GM12801 (cell line): ENCODE measurements around the gene SLC30A7.

Experiments
- TF ChIP-seq, protein P1 (sequence below): IDR thresholded peaks from one replicate; pipeline ENCODE4 v1.5.1; 2011; ENCODE audit warnings: control low read depth; ENCODE audit not compliant: insufficient read length; ENCODE audit errors: extremely low read depth

SLC30A7 gene

DNA sequence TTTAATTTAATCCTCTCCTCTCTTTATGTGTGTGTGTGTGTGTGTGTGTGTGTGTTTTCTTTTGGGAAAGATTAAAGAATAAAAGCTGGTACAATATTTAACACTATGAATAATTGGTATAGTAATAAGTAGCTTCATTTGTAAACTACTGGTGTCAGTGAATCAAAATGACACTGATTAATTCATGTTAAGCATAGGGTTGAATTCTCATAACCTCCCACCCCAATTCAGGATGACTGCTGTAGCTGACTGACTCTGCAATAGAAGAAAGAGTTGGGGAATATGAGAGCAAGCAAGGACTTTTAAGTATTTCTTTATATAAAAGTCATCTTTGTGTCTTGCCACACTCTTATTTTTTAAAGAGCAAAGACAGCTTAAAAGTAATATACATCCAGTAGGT lies 13.1 kb downstream of the SLC30A7 start:
- TF ChIP-seq, protein P1, sequence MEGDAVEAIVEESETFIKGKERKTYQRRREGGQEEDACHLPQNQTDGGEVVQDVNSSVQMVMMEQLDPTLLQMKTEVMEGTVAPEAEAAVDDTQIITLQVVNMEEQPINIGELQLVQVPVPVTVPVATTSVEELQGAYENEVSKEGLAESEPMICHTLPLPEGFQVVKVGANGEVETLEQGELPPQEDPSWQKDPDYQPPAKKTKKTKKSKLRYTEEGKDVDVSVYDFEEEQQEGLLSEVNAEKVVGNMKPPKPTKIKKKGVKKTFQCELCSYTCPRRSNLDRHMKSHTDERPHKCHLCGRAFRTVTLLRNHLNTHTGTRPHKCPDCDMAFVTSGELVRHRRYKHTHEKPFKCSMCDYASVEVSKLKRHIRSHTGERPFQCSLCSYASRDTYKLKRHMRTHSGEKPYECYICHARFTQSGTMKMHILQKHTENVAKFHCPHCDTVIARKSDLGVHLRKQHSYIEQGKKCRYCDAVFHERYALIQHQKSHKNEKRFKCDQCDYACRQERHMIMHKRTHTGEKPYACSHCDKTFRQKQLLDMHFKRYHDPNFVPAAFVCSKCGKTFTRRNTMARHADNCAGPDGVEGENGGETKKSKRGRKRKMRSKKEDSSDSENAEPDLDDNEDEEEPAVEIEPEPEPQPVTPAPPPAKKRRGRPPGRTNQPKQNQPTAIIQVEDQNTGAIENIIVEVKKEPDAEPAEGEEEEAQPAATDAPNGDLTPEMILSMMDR = no peak

DNA sequence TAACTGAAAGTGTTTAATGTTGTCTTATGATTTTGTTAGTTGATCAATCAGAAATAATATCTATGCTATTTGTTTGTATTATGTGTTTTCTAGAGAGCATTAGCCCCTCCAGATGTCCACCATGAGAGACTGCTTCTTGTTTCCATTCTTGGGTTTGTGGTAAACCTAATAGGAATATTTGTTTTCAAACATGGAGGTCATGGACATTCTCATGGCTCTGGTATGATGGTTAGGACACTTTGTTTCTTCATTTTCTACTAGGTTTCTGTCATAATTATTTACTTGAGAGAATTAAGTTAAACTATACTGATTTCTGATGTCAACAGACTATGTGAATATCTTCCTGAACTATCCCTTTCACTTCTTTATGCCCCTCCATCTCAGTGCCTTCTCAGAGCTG lies 16.1 kb downstream of the SLC30A7 start:
- TF ChIP-seq, protein P1 = no peak

DNA sequence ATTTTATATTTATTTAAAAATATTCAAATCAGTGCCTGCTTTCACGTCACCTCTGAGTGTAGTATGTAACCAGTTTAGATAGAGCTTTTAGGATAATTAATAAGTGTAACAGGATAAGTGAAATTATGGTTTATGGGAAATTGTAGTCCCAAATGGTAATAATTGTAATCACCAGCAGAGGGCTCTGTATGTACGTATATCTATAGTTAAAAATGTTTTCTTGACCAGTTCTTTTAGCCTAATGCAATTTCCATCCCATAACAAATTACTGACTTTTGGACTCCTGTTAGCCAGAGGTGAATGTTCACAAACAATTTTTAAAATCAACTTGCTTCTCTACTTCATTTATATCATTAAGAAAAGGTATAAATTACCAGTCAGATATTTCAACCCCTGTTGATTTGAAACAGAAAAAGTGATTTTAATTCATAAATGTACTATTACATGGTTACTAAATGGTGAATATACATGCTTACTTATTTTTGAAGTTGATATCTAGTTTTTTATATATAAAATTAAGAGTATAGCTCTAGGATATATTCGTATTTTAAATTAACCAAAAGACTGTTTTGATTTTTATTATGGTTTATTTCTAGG lies 25.3 kb downstream of the SLC30A7 start:
- TF ChIP-seq, protein P1 = no peak

DNA sequence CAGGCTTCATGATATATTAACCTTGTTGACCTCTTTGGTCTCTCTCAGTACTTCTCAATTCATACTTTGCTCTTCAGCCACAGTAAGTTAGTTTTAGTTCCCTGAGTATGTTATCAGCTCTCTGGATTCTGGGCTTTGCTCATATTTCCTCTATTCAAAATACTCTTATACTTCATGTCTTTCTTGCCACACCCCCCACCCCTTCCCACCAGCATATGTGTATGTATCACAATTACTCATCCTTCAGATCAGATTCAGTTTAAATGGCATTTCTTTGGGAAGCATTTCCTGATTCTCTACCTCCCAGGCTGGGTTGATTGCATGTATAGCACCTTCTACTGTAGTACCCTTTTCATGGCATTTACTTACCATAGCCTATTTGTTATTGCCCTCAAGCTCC lies 28.3 kb downstream of the SLC30A7 start:
- TF ChIP-seq, protein P1 = no peak

DNA sequence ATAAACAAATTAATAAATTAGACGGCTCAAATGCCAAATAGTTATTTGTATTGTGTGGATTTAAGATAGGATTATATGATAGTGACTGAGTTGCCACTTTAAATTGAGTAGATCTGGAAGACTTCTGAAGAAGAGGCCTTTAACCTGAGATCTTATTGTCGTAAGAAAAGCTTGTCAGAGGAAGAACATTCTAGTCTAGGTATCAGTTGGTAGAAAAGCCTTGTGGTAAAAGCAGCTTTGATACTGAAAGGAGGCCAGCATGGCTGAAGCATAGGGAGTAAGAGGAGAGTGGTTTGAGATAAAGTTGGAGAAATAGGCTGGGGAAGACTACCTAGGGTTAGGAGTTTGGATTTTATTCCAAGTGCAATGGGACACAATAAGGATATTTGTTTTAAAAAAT lies 29.1 kb downstream of the SLC30A7 start:
- TF ChIP-seq, protein P1 = no peak

DNA sequence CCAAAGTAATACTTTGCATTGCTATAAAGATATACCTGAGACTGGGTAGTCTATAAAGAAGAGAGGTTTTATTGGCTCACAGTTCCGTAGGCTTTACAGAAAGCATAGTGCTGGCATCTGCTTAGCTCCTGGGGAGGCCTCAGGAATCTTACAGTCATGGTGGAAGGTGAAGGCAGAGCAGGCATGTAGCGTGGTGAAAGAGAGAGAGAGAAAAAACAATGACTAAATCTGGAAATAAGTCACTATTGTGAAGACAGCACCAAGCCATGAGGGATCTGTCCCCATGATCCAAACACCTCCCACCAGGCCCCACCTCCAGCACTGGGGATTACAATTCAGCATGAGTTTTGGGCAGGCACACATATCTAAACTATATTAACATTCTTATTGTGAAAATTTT lies 30.4 kb downstream of the SLC30A7 start:
- TF ChIP-seq, protein P1 = no peak

DNA sequence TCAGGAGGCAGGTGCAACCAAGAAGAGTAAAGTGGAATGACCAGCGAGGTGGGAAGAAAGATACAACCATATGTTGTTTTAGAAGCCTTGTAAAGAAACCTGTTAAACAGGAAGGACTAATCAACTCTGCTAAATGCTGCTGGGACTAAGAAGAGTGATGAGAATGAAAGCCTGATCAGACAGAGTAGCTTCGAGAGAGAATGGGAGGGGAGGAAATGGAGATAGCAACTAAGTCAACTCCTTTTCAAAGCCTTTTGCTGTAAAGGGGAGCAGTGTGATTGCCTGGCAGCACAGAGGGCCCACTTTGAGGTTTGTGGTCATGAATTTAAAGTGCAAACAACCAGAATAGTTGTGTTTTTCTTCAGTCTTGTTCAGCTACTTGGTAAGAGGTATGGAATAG lies 31.4 kb downstream of the SLC30A7 start:
- TF ChIP-seq, protein P1 = no peak
